ENCODE measurements around the gene SCAI. TPM values are rescaled to one million over a fixed set of nuclear protein-coding genes. Genes with fewer than 3 reads are reported as not detected.

Gene SCAI
- total RNA-seq, 1 experiment from 2014 or later, result 13.0 TPM

- H3K4me1 Mint-ChIP-seq (ENCODE audit: low read depth, unreplicated experiment), result no peaks in the 10 kb centered on the region
- intact Hi-C loops (cut with micrococcal nuclease; ENCODE audit: unreplicated experiment), result loop anchor here (2.0 to 5.0 kb wide), 2 partner anchors 233 to 279 kb away; partner anchors contain the start of genes ARPC5L and RPL35
- H3K4me3 ChIP-seq (ENCODE audit: low read depth, low read length), result no peak overlapping the region
- BruUV-seq (replicated peaks), result TSS peak; percentile 60
- peak overlapping the region; percentile 96 for H3K4me3 Mint-ChIP-seq (ENCODE audit: unreplicated experiment)
- H3K27me3 Mint-ChIP-seq (ENCODE audit: insufficient read depth, unreplicated experiment), result no peaks in the 10 kb centered on the region
- TF ChIP-seq CTCF (IDR thresholded peaks at IDR 0.05; ENCODE audit: insufficient read depth in 1 of 2, low read depth in 1 of 2, low read length in 1 of 2, severe bottlenecking in 1 of 2, unreplicated experiment in 1 of 2), result no peak
- H3K4me1 ChIP-seq, result no peaks in the 10 kb centered on the region
- H3K27ac Mint-ChIP-seq (ENCODE audit: unreplicated experiment), result no peak overlapping the region
- CTCF ChIA-PET, result no interaction called here
- H3K9me3 Mint-ChIP-seq (ENCODE audit: unreplicated experiment), result no peaks in the 10 kb centered on the region
- H3K27me3 ChIP-seq (replicated peaks; ENCODE audit: control insufficient read depth, insufficient read depth, low read length), result no peaks in the 10 kb centered on the region
- no peaks in the 10 kb centered on the region for H3K9me3 ChIP-seq
- peaks cover 25% of the 10 kb centered on the region for H3K36me3 Mint-ChIP-seq (ENCODE audit: insufficient read depth, unreplicated experiment)
- POLR2A ChIA-PET, result no interaction called here
- DNase-seq, result no peak
- H3K36me3 ChIP-seq (ENCODE audit: control insufficient read depth, insufficient read depth, low read length), result no peaks in the 10 kb centered on the region
Measured at GRCh38 chr9:125141751-125142150, 1.6 kb downstream of the SCAI start.

- ChIA-PET POLR2A (no interaction called here), CTCF (no interaction called here)
- Histone ChIP-seq H3K9me3 (no peaks in the 10 kb centered on the region), H3K27me3 (replicated peaks; ENCODE audit: control insufficient read depth, insufficient read depth, low read length) (no peaks in the 10 kb centered on the region), H3K36me3 (ENCODE audit: control insufficient read depth, insufficient read depth, low read length) (no peaks in the 10 kb centered on the region), H3K4me1 (no peaks in the 10 kb centered on the region), H3K4me3 (ENCODE audit: low read depth, low read length) (no peak overlapping the region)
- no peak for TF ChIP-seq CTCF (IDR thresholded peaks at IDR 0.05; ENCODE audit: insufficient read depth in 1 of 2, low read depth in 1 of 2, low read length in 1 of 2, severe bottlenecking in 1 of 2, unreplicated experiment in 1 of 2)
- no peaks in the 10 kb centered on the region for H3K27me3 Mint-ChIP-seq (ENCODE audit: insufficient read depth, unreplicated experiment)
- intact Hi-C loops (cut with micrococcal nuclease; ENCODE audit: unreplicated experiment), result loop anchor here (5.0 kb wide), 1 partner anchor 279 kb away; the partner anchor contains the start of genes ARPC5L and RPL35
- no peak overlapping the region for H3K27ac Mint-ChIP-seq (ENCODE audit: unreplicated experiment)
- no peaks in the 10 kb centered on the region for H3K4me1 Mint-ChIP-seq (ENCODE audit: low read depth, unreplicated experiment)
- no TSS peak for BruUV-seq (replicated peaks)
- peaks cover 25% of the 10 kb centered on the region for H3K36me3 Mint-ChIP-seq (ENCODE audit: insufficient read depth, unreplicated experiment)
- no peaks in the 10 kb centered on the region for H3K9me3 Mint-ChIP-seq (ENCODE audit: unreplicated experiment)
- H3K4me3 Mint-ChIP-seq (ENCODE audit: unreplicated experiment), result no peak overlapping the region
- DNase-seq, result no peak
Measured at GRCh38 chr9:125141251-125141650, 2.1 kb downstream of the SCAI start.

GRCh38 chr9:125140576-125140975 is 2.8 kb downstream of the SCAI start:
- H3K4me3 ChIP-seq (ENCODE audit: low read depth, low read length), result no peak overlapping the region
- no peak overlapping the region for H3K27ac Mint-ChIP-seq (ENCODE audit: unreplicated experiment)
- no peaks in the 10 kb centered on the region for H3K4me1 ChIP-seq
- BruUV-seq (replicated peaks), result no TSS peak
- no peaks in the 10 kb centered on the region for H3K27me3 ChIP-seq (replicated peaks; ENCODE audit: control insufficient read depth, insufficient read depth, low read length)
- H3K27me3 Mint-ChIP-seq (ENCODE audit: insufficient read depth, unreplicated experiment), result no peaks in the 10 kb centered on the region
- no peak for DNase-seq
- POLR2A ChIA-PET, result no interaction called here
- no peaks in the 10 kb centered on the region for H3K36me3 ChIP-seq (ENCODE audit: control insufficient read depth, insufficient read depth, low read length)
- intact Hi-C loops (cut with micrococcal nuclease; ENCODE audit: unreplicated experiment), result loop anchor here (5.0 kb wide), 1 partner anchor 278 kb away; the partner anchor contains the start of genes ARPC5L and RPL35
- no peaks in the 10 kb centered on the region for H3K9me3 Mint-ChIP-seq (ENCODE audit: unreplicated experiment)
- H3K4me3 Mint-ChIP-seq (ENCODE audit: unreplicated experiment), result no peak overlapping the region
- CTCF ChIA-PET, result no interaction called here
- no peak for TF ChIP-seq CTCF (IDR thresholded peaks at IDR 0.05; ENCODE audit: insufficient read depth in 1 of 2, low read depth in 1 of 2, low read length in 1 of 2, severe bottlenecking in 1 of 2, unreplicated experiment in 1 of 2)
- H3K36me3 Mint-ChIP-seq (ENCODE audit: insufficient read depth, unreplicated experiment), result peaks cover 25% of the 10 kb centered on the region
- no peaks in the 10 kb centered on the region for H3K4me1 Mint-ChIP-seq (ENCODE audit: low read depth, unreplicated experiment)
- no peaks in the 10 kb centered on the region for H3K9me3 ChIP-seq

Data from Caco-2 (cell line).